RWPE1 (cell line): ENCODE results near the gene SYT1.

Experiments used
- CTCF ChIA-PET: fragments of 350-600 bp; sonication (Branson Sonifier 250); formaldehyde crosslinking; extraction: SDS; loops from one replicate; lab custom pipeline; 2021; lab: Yijun Ruan, JAX
- POLR2A ChIA-PET: fragments of 400-600 bp; formaldehyde crosslinking; extraction: SDS; loops from one replicate; lab custom pipeline; 2020; ENCODE audit warnings: antibody characterized with exemption; ENCODE audit not compliant: low non-redundant PET; lab: Yijun Ruan, JAX
- DNase-seq: peaks from one replicate; pipeline ENCODE4 v3.0.0; 2012; ENCODE audit warnings: low spot score
- H3K27ac ChIP-seq: fragments of 450-650 bp; 2 replicates; pipeline ENCODE4 v1.5.1; 2017
- TF ChIP-seq, protein P1 (sequence below): fragments of 450-650 bp; conservative IDR thresholded peaks from 2 replicates; pipeline ENCODE4 v1.5.1; 2017; ENCODE audit warnings: low read depth, mild to moderate bottlenecking

Gene SYT1

DNA sequence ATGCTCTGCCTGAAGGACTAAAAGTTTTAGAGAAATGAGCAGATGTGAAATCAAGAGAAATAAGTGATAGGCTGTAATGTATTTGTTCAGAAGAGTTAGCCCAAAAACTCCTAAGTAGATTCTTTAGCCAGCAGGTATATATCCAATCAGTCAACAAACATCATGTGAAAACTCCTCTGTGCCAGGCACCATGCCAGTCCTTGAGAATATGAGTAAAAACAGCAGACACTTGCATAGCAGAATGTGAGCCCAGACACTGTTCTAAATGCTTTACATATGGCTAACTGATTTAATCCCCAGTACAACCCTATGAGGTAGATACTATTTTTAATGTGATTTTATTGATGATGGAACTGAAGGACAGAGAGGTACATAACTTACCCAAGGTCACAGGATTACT lies 496.4 kb downstream of the SYT1 start:
- no peak overlapping the region for H3K27ac ChIP-seq
- CTCF ChIA-PET: no interaction called here
- POLR2A ChIA-PET: no interaction called here
- TF ChIP-seq, protein P1, sequence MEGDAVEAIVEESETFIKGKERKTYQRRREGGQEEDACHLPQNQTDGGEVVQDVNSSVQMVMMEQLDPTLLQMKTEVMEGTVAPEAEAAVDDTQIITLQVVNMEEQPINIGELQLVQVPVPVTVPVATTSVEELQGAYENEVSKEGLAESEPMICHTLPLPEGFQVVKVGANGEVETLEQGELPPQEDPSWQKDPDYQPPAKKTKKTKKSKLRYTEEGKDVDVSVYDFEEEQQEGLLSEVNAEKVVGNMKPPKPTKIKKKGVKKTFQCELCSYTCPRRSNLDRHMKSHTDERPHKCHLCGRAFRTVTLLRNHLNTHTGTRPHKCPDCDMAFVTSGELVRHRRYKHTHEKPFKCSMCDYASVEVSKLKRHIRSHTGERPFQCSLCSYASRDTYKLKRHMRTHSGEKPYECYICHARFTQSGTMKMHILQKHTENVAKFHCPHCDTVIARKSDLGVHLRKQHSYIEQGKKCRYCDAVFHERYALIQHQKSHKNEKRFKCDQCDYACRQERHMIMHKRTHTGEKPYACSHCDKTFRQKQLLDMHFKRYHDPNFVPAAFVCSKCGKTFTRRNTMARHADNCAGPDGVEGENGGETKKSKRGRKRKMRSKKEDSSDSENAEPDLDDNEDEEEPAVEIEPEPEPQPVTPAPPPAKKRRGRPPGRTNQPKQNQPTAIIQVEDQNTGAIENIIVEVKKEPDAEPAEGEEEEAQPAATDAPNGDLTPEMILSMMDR: no peak
- DNase-seq: no peak

DNA sequence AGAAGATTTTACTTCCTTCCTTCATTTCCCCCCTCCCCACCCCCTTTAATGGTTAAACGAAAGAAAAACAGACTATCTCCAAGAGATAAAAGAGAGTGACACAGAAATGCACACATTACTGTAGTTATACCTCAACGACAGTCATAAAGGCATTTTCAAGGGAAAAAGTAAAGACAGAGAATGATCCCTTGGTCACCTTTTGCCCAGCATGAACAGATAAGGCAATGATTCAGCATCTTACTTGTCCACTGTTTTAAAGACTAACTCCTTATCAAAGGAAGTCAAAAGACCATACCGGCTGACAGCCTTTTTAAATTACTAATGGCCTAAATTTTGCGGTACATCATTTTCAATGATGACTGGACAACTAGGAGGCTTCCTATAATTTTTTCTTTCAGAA lies 499.6 kb downstream of the SYT1 start:
- POLR2A ChIA-PET: no interaction called here
- TF ChIP-seq, protein P1: no peak
- CTCF ChIA-PET: no interaction called here
- H3K27ac ChIP-seq: no peak overlapping the region
- no peak for DNase-seq

- DNase-seq: no peak
- ChIA-PET CTCF (no interaction called here), POLR2A (no interaction called here)
- TF ChIP-seq, protein P1: no peak
- no peak overlapping the region for H3K27ac ChIP-seq
Measured at GRCh38 chr12:79366374-79366773, 501.8 kb downstream of the SYT1 start.

DNA sequence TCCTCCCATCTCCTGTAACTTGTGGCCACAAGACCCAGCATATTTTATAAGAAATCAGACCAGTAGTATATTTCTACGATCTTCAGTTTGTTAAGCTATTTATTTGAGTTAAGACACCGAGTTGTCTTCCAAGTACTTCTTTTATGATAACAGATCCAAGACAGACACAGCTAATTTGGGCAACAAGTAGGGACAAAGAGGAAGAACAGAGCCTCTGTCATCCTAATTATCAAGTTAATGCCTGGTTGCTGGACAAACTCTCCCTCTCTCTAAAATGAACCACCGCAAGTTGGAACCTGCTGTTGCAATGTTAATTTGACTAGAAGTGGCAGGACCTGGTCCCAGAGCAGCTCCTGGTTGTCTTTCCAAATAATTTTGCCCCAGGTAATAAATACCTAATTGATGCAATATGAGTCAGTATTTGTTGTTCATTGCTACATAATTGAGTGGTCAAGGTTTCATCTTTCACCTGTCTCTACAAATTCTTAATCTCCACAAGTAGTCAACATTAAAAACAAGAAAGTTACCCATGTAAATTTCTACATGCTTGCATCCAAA lies 502.5 kb downstream of the SYT1 start:
- ChIA-PET POLR2A (no interaction called here), CTCF (interaction anchor here (0.6 to 0.7 kb wide), 2 partner anchors 71 to 244 kb away, joined by 3 to 5 read pairs; no protein-coding TSS in a partner anchor)
- TF ChIP-seq, protein P1: no peak
- peak; percentile 69 for DNase-seq
- no peak overlapping the region for H3K27ac ChIP-seq

DNA sequence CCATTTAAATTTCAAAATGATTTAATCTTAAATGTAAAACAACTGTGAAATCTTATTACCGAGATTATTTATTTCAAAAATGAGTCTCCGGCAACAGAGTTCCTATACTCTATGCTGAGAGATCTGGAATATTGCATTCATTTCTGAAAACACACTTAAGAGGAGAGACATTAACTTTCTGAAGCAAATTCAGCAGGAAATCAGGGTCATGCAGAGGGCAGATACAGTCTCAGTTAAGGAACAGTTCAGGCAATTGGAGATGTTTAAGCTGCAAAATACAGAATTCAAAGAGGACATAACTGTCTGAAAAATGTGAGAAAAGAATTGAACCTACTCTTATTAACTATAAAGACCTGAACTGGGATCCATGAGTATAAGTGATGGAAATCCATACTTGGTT lies 505.4 kb downstream of the SYT1 start:
- POLR2A ChIA-PET: no interaction called here
- TF ChIP-seq, protein P1: no peak
- no peak overlapping the region for H3K27ac ChIP-seq
- CTCF ChIA-PET: no interaction called here
- no peak for DNase-seq

DNA sequence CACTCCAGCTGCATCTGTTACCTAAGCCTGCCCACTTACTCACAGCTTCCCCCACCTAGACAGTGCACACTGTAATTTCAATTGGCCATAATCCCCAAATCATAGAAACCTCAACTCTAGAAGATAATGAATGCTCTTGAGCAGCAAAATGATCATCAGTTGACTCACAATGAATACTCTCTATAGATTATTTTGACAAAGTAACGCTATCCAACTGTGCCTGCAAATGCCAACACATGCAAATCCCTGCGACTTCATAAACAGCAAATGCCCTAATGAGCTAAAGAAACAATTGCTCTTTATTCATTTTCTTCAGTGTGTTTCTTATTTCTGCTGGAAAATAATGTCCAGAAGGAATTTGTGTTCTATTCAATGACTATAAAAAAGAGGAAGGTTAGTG lies 506.7 kb downstream of the SYT1 start:
- ChIA-PET CTCF (no interaction called here), POLR2A (no interaction called here)
- DNase-seq: no peak
- TF ChIP-seq, protein P1: no peak
- no peak overlapping the region for H3K27ac ChIP-seq
